GM12891 (cell line): ENCODE measurements around the gene RIPPLY3.

ENCODE experiments used
- PAX5 ChIP-seq: IDR thresholded peaks from 2 replicates; pipeline ENCODE4 v1.6.1; 2011; ENCODE audit warnings: low read length, moderate library complexity, mild to moderate bottlenecking; ENCODE audit not compliant: insufficient read depth, severe bottlenecking
- POLR2A ChIP-seq: IDR thresholded peaks from 2 replicates; pipeline ENCODE4 v1.6.1; 2011; ENCODE audit warnings: low read depth, low read length, control low read depth
- POLR2AphosphoS5 ChIP-seq: IDR thresholded peaks from 2 replicates; pipeline ENCODE4 v1.6.1; 2011; ENCODE audit warnings: low read depth, low read length, control low read depth
- POU2F2 ChIP-seq: IDR thresholded peaks from 2 replicates; pipeline ENCODE4 v1.6.1; 2011; ENCODE audit warnings: low read depth, mild to moderate bottlenecking, control low read depth, low read length, moderate library complexity
- SPI1 ChIP-seq: IDR thresholded peaks from 2 replicates; pipeline ENCODE4 v1.6.1; 2011; ENCODE audit warnings: low read depth, low read length, control low read depth
- TAF1 ChIP-seq: IDR thresholded peaks from 2 replicates; pipeline ENCODE4 v1.6.1; 2011; ENCODE audit warnings: low read depth, low read length, control low read depth

- no peak for TF ChIP-seq POLR2A
- TF ChIP-seq POLR2AphosphoS5 = no peak
- TF ChIP-seq TAF1 = no peak
- TF ChIP-seq SPI1 = no peak
- no peak for TF ChIP-seq PAX5
- no peak for TF ChIP-seq POU2F2
Observed at GRCh38 chr21:36981977-36982700, 24.4 kb upstream of the RIPPLY3 start.
